GM18498 (cell line): Measurements from ENCODE around the gene RYR2.
"Not testable (repeated sequence)": the region's sequence is repeated elsewhere in the genome, so short reads cannot be mapped to it uniquely, and the experiment has no call there.

ENCODE experiments used
- ATAC-seq: cut with Tn5 transposase; IDR thresholded peaks from one replicate; pipeline ENCODE4 v1.9.1; 2021; ENCODE audit warnings: mild to moderate bottlenecking, moderate library complexity; ENCODE audit not compliant: unreplicated experiment

Gene RYR2

GRCh38 chr1:237318748-237319147 is 276.8 kb downstream of the RYR2 start:
- ATAC-seq = no peak

DNA sequence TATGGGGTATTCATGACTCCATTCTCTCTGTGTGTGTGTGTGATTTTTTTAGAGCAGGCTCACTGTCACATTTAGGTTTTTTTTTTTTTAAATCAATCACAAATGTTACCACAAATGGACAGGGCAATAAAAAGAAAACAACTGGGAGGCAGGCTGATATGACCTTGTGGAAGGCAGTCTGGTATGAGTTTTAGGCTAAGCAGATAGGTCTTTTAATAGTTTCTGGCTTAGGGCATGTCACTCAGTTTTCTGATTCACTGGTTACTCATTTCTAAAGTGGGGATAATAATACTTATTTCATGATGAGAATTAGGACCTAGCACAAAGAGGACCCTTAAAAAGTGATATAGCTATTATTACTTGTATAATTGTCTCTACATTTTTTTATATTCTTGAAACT is 278.9 kb downstream of the RYR2 start:
- no peak for ATAC-seq

DNA sequence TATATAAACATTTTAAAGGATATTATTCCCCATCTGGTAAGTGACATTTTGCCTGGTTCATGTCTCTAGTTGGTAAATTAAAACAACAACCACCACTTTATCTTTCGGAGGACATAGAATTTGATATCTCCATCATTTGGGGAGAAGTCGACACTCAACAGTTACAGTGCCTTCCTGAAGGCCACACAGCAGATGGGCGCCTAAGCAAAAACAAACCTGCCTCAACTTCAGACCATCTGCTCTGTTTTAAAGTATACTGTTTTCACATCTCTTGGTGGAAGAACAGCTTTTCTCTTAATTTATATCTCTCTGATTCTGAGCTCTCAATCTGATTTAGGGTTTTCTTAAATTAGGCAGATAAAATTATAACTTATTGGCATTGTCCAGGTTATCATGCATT is 282.2 kb downstream of the RYR2 start:
- no peak for ATAC-seq

DNA sequence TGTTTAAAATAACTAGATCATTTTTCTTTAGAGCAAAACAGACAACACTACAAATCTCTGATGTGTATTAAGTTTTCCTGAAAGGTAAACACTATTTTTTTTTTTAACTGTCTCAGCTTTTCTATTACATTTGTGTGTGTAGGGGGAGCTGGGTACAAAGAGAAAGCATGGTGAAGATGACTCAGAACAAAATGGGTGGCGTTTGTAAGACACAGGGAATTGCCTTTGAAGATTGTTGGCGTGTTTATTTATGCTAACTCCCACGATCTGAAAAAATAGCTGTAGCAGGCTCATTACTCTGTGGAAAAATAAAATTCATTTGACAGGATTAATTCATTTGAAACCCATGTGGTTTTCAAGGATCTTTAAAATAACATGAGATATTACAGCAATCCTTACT is 285.1 kb downstream of the RYR2 start:
- no peak for ATAC-seq

- ATAC-seq = no peak
These were observed 298.9 kb downstream of the RYR2 start for GRCh38 chr1:237340892-237341291.

DNA sequence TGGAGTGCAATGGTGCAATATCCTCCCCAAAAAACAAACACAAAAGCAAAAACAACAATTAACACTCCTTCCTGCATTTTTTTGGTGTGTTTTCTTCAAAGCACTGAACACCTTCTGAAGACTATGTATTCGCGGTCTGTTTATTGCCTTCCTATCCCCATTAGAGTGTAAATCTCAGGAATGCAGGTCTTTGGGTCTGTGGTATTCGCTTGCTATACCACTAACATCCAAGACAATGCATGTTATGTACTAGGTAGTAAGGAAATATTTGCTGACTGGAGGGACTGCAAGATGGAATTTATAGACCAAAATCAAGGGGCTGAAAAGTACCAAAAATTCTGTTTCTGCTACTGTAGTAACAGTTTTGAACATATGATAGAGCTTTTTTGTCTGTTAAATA is 299.4 kb downstream of the RYR2 start:
- ATAC-seq = no peak

- ATAC-seq = no peak
These were observed 300.7 kb downstream of the RYR2 start for GRCh38 chr1:237342730-237343129.

GRCh38 chr1:237352747-237353146 is 310.8 kb downstream of the RYR2 start:
- ATAC-seq = no peak

DNA sequence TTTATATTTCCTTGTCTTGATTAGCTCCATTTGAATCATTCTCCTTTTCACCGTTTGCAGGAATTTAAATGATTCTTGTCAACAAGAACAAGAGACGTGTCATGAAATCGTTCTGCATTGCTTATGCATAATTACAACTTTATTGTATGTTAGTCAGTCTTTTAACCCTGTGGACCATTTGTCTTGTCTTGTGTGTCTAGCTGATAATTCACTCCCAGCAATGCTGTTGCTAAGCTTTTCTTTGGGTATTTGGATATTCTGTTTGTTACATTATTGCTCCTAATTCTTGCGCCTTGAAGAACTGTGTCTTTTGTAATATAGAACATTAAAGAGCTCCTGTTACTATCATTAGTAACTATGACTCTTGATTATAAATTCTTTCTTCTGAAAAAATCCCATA is 311.9 kb downstream of the RYR2 start:
- no peak for ATAC-seq

DNA sequence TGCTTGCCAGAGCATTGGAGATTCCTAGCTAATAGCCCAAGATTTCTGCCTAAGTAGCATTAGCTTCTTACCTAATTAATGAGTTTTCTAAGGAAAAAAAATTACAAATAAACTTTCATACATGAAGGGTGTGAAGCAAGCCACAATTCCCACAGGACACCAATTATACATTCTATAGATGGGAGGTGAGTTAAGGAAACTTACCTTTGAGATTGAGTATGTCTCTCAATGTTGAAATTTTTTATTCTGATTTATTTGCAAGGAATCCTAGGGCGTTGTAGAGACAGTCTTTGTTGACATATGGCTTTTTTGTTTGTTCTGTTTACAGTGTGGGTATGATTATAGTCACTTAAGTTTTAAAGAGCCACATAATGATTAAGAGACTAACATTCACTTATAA is 313.0 kb downstream of the RYR2 start:
- no peak for ATAC-seq

DNA sequence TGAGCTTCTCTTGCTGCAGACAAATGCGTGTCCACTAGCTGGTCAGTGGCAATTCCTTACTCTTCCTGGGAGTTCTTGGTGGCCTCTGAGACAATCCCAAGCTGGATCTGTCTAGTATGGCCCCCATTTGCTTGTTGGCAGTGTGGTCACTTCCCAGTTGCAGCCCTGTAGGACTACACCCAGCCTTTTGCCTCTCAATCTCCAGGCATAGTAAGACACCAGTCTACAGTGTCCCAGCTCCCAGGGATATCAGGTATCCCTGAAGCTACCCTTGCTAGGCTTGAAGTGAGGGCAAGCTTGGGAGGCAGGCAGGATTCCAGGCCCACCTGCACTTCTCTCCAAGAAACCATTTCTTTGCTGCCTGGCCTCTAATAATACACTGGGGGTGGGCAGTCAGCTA is 316.6 kb downstream of the RYR2 start:
- ATAC-seq = no peak

GRCh38 chr1:237367758-237368157 is 325.8 kb downstream of the RYR2 start:
- no peak for ATAC-seq

GRCh38 chr1:237371477-237371876 is 329.5 kb downstream of the RYR2 start:
- ATAC-seq = not testable (repeated sequence)

DNA sequence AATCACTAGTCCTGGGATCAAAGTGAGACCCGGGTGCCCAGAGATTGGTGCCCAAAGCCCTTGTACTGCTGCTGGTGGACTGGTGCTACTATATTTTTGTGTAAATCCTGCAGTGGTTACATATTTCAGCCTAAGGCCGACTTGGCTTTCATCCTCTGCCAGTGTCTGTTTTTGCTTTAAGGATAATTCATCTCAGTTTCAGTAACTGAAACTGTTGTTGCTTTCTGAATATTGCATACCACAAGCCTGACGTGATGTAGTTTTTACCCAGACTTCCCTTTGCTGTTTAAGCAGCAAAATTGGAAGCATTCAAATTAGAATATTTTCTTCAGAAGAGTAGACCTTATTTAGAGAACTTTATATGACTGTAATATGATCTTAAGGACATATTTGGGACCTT is 341.8 kb downstream of the RYR2 start:
- ATAC-seq = no peak

GRCh38 chr1:237384213-237384612 is 342.2 kb downstream of the RYR2 start:
- no peak for ATAC-seq

- no peak for ATAC-seq
These were observed 344.6 kb downstream of the RYR2 start for GRCh38 chr1:237386362-237387143.

- ATAC-seq = no peak
These were observed 345.1 kb downstream of the RYR2 start for GRCh38 chr1:237387144-237387505.

DNA sequence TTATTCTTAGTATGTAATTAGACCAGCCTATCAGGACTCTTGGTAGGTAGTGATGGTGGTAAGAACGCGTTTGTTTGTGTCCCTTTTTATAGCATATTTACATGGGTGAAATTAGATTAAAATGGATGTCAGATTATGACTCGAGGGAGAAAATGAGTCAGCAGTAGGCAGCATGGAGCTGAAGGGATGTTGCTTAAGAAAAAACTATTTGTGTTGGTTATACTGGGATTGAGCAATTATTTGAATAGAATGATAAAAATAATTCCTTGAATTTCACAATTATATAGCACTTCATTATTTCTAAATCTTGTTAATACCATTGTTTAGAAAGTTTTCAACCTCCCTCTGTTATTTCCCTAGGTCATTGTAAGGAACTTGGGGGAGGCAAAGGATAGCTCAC is 348.8 kb downstream of the RYR2 start:
- ATAC-seq = no peak

- ATAC-seq = no peak
These were observed 351.6 kb downstream of the RYR2 start for GRCh38 chr1:237393632-237394031.

DNA sequence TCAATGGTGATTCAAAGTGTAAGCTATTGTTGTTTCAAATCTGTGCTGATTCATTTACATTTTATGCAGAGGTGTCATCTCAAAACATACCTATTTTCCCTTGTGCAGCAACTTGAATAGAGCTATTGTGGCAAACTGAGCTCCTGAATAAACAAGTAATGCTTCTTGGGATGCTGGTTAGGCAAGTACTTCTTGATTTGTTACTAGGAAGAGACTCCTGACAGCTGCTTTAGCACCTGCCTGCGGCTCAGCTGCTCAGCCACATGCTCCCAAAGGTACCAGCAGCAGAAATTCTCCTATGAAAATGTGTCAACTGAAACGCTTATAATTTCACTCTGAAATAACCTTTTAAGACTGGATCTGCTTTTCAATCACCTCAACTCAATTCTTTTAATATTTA is 352.3 kb downstream of the RYR2 start:
- no peak for ATAC-seq

DNA sequence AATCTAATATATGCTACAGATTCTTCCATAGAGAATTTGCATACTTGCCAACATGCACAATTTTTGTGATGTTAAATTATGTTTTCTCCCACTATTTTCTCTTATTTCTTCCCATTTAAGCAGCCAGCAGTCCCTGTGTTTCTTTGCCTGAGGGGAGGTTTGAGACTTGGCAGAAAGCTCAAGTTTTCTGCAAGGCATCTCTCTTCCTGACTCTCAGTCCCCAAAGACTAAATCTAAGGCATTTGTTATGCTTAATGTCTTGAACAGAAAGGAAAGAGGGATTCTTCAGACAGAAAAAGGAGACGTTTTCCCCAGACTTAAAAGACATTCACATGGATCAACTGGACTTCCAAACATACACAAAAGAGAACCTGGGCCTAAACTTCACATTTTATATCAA is 354.4 kb downstream of the RYR2 start:
- no peak for ATAC-seq

GRCh38 chr1:237398751-237399150 is 356.8 kb downstream of the RYR2 start:
- ATAC-seq = no peak

DNA sequence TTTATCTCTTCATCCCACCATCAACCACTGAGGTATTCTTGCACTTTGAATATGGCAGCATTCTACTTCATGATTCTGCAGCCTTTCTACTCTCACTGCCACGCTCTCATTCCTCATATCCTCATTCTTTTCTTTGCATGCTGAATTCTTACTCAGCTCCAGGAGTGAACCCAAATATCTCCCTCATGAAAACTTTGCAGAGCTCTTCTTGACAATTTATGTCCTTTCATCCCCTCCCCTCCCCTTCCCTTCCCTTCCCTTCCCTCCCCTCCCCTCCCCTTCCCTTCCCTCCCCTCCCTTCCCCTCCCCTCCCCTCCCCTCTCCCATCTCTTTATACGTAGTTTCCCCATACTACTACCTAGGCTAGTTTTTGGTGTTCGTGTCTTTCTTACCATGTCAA is 363.9 kb downstream of the RYR2 start:
- no peak for ATAC-seq
